Left renal pelvis (tissue), 4 donors: ENCODE measurements around the gene PRR29. TPM values are rescaled to one million over a fixed set of nuclear protein-coding genes. Genes with fewer than 3 reads are reported as not detected.
"Not testable (repeated sequence)": the region's sequence is repeated elsewhere in the genome, so short reads cannot be mapped to it uniquely, and the experiment has no call there.

Source experiments
- DNase-seq, 4 donors: peaks; one replicate each; pipeline ENCODE4 v3.0.0-alpha.2; 2013; ENCODE audit warnings: low read depth in 4 of 4, low spot score in 3 of 4
- polyA plus RNA-seq, 4 donors: library from polyadenylated mRNA; unstranded; fragments of 120-200 nt; gene quantifications; one replicate each; pipeline ENCODE4 v1.2.1, GENCODE V29; 2013; ENCODE audit not compliant: insufficient read length in 4 of 4

The PRR29 gene
- polyA plus RNA-seq, 4 donors = 1.2 to 3.9 (median 3.1) TPM

DNA sequence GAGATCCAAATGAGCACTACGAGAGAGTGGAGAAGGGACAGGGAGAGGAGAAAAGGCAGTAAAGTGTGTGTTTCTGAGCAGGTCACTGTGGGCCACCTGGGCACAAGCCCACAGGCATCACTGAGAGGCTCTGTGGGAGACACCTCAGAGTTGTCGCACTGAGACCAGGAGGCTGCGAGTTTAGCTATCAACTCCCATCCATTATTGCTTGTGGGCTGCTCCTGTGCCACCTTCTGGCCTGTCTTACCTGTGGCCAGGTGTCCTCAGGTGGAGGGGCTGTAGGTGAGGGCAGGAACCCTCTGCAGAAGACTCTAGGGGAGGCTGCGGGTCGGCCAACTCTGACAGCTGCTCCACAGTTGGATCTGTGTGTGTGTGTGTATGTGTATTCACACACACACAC is 2.5 kb upstream of the PRR29 start:
- no peak for DNase-seq

- DNase-seq = no peak
These were observed 1.5 kb upstream of the PRR29 start for GRCh38 chr17:63996430-63997182.

DNA sequence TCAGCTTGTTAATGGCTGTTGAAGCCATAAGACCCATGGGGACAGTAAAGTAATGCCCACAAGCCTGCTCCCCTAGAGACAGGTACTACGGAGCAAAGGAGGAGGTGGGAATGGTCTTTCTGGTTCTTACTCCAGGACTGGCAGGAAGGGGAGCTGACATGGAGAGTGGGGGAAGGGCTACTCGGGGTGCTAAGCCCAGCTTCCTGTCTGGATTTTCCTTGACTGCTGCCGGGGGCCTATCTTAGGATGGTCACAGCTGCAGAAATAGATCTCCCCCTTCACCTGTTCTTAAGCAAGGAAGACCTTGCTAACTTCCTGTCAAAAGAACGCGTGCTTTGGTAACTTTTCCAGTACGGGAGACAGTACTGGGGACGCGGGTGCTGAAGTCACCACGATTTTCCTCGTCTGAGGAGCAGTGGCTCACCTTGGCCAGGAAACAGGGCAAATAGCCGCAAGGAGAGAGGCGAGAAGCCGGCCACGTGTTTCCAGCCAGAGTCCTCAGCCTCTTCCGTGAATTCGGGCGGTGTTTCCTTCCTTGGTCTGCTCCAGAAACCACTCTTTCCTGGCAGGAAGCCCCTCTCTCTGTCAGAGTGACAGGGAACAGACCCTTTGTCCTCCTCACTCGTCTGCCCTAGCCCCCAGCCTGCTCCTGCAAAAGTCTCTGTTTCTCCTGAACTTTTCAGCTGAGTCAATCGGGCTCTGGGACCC is 656 bp upstream of the PRR29 start:
- DNase-seq = no peak

GRCh38 chr17:63998721-63999679 is 849 bp downstream of the PRR29 start:
- no peak for DNase-seq

DNA sequence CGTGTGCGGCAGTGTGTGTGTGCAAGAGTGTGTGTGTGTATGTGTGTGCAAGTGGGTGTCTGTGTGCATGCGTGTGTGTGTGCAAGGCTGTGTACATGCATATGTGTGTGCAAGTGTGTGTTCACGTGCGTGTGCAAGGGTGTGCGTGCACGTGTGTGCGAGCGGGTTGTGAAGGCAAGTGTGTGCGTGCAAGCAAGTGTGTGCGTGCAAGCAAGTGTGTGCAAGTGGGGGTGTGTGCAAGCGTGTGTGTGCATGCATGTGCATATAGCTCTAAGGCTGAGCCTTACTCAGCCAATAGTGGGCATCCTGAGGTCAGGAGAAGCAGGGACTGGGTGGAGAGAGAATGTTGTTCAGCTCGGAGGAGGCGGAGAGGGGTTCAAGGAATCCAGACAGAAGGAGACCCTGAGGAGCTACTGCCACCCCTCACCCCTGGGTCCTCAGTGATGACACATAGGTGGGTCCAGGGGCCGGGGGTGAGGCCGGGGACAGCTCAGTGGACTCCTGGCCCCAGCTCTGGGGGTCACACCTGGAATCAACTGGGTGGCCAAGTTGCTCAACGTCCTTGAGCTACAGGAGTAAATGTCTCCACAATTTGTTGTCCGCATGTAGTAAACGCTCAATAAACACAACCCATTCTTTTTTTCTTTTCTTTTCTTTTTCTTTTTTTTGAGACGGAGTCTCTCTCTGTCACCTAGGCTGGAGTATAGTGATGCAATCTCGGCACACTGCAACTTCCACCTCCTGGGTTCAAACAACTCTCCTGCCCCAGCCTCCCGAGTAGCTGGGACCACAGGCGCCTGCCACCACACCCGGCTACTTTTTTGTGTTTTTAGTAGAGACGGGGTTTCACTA is 1.8 kb downstream of the PRR29 start:
- DNase-seq = no peak

DNA sequence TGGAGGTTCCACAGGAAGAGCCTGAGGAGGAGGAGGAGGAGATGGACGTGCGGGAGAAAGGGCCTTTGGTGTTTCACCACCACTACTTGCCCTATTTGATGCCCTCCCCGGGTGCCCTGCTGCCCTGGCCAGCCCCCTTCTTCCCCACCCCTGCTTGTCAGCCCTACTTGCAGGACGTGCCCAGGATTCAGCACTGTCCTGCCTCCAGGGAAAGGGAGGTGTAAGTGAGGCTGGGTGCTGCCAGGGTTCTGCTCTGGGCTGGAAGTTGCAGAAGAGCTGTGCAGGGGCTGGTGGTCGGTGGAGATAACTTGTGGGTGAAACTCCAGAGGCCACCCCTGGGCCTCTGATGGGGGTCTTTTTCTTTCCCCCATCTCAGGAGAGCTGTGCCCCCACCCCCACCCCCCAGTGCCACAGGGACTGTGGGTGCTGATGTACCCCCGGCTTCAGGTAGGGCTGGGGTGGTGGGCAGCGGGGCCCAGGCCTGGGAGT is 3.0 kb downstream of the PRR29 start:
- DNase-seq = no peak

DNA sequence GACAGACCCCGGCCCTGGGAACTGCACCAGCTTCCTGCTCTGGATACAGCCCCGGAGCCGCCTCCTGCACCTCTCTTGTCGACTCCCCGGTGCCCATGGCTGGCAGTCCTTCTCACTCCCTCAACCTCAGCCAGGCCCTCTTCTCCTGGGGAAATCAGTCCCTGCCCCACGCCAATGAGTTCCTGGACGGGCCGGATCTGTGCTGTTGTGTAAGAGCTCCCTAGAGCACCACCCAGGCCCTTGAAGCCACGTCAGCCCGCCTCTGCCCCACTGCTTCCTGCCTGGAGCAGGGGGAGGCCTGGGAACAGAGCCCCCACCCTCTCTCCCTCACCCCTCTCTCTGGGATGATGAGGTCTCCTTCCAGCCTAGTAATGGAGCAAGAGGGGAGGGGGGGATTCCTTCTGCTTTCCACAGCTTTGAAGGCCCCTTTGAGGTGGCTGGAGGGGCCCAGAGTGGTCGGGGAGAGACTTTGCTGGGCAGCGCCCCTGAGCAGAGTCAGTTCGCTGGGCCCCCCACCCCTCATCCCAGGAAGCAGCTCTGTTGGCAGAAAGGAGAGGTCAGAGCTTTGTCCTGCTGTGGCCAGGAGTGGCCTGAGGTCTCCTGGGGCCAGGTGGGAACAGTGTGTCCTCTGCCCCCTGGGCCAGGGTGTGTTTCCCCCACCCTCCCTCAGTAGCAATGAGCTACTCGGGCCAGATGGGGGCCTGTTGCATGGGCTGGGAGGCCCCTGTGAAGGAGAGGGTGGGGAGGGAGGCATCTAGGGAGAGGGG is 3.8 kb downstream of the PRR29 start:
- no peak for DNase-seq

GRCh38 chr17:64002658-64003525 is 4.7 kb downstream of the PRR29 start:
- DNase-seq = no peak

GRCh38 chr17:64003526-64004121 is 5.5 kb downstream of the PRR29 start:
- DNase-seq = no peak

DNA sequence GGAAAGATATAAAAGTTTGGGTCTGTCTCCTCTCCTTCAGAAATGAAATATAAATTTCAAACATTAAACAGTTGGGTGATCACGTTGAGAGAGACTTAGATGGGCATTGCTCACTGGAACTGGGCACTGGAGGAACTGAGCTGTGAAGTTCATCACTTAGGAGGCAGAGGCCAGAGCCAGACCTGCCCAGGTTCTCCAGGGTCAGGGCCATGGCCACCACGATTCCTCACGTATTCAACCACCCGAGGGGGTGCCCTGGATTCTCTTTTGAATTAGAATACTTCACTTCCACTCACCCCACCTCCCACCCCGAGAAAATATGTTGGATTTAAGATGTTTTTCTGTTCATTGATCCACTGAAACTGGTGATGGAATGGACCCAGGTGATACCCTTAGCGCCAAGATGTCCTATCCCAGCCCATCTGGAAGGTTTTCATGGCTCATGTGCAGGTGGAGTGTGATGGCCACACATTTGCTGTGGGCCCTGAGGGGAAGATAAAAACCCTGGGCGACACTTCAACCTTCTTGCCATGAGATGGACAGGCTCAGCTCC is 6.1 kb downstream of the PRR29 start:
- no peak for DNase-seq

DNA sequence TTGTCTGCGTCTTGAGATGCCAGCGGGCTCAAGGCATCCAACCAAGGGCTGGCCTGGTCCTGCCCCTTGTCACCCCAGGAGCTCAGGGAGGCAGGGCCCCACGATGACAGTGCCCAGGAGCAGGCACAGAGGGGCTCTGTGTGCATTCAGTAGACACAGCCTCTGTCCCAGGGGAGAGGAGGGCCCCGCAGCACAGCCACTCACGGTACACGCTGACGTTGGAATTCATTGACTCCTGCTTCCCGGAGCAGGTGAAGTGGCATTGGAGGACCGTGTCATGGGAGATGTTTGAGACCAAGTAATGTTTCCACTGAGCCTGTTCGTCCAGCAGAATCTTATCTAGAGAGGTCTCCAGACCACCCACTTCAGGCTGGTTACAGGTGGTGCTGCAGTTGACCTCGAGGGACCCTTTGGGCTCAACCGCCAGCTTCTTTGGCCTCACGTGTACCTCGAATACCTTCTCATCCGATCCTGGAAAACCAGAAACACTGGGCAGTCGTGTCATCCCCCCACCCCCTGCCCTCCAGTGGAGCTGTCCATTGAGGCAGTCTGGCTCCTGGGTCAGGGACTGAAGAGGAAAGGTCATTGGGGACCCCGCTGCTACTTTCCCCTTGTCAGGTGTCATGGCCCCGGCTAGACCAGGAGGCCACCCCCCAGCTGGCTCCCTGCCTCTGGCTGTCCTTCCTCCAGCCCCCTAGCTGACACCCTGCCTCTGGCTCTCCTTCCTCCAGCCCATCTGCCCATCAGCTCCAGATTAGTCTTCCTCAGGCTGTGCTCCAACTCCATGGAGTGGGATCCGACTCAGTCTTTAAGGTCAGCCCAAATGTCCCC is 7.0 kb downstream of the PRR29 start:
- DNase-seq = no peak

DNA sequence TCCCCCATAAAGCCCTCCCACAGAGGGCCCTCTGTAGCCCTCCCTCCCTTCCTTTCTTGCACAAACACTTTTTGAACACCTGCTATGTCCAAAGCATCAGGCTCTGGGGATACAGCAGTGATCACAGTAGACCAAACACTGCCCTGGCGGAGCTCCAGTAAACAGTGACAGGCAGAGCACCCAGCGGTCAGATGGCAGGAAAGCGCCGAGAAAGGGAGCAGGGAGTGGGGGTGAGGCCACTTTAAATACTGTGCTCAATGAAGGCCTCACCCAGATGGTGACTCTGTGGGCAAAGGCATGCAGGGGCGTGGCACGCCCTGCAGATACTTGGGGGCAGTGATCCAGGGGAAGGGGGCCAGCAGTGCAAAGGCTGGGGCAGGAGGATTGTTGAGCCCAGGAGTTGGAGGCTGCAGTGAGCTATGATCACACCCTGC is 7.6 kb downstream of the PRR29 start:
- DNase-seq = no peak

DNA sequence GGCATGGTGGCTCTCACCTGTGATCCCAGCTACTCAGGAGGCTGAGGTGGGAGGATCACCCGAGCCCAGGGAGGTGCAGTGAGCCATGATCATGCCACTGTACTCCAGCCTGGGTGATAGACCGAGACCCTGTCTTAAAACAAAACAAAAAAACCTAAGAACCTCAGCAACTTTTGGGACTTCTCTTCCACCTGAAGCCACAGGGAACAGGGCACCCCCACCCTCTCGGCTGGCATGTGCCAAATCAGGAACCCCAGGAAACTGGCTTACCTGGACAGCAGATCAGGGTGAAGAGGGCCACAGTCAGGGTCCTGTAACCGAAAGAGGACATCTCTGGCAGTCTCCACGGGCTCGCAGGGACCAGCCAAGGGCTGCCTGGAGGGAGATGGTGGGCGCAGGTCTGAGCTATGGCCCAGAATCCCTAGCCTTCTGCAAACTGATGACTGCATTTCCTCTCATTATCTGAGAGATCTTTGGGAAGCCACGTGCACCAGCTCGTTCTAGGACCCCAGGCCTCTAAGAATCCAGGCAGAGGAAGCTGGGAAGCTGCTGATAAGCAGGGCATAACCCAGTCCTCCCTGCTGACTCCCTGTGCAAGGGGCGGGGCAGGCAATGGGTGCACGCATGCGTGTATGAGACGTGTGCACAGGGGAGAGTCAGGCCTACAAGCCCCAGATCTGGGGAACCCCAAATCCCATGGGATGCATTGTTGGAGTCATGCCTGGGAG is 8.4 kb downstream of the PRR29 start:
- no peak for DNase-seq

GRCh38 chr17:64007089-64007837 is 9.1 kb downstream of the PRR29 start:
- DNase-seq = not testable (repeated sequence)

GRCh38 chr17:64007838-64008282 is 9.7 kb downstream of the PRR29 start:
- no peak for DNase-seq
